ENCODE data around the gene RANBP17.
"Not testable (repeated sequence)": the region's sequence is repeated elsewhere in the genome, so short reads cannot be mapped to it uniquely, and the experiment has no call there.

Gene RANBP17

DNA sequence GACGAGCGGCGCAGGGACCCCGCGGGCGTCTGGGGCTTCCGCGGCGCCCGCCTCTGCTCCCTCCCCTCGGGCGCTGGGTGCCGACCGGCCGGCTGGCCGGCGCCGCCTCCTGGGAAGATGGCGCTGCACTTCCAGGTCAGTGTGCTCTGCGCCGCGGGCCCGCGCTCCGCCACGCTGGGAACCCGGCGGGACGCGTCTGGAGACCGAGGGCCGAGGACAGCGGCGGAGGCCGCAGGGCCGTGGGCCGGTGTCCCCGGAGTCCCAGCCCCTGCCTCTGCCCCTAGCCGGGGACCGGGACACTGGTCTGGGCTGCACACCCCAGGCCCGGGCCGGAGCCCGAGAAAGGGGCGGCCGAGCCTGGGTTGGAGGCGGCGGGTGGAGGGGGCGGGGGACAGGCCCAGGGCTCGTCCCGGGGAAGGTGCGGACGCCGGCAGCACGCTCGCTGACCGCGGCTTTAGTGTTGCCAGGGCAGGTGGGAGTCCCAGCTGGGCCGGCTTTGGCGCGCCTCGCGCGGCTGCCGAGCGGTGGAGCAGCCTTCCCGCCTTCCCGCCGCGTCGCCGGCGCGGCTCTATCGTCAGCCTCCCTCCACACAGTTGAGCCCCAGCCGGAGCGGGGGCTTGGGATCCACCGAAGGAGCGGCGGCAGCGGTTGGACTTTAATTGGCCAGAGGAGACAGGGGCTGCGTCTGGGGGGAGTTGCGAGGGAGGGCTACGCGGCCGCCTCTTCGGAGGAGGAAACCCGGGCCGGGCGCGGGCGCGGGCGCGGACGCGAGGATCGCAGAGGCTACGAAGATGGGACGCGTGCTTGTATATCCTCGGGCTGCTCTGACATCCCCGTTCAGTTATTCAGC is at the start of gene RANBP17:
Gene RANBP17, plus strand, starts transcription at position 102 of the 850 bp plus-strand sequence.
- DNase-seq (ENCODE audit: low read depth) = peak; percentile 37
- H3K4me3 ChIP-seq (ENCODE audit: low read depth, low read length) = peak within 1 kb of the TSS; percentile 63

DNA sequence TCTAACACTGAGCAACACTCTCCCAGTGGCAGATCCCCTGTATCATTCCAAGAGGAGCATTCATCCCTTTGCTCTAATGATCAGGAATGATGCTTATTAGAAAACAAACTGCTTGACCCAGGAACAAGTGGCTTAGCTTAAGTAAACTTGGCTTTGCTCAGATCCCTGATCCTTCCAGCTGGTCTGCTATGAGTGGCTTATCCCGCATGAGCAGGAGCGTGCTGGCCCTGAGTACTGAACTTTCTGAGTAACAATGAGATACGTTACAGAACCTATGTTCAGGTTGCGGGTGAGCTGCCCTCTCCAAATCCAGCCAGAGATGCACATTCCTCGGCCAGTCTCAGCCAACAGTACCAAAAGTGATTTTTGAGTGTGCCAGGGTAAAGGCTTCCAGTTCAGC is 48.6 kb upstream of the RANBP17 start:
- H3K4me3 ChIP-seq (ENCODE audit: low read depth, low read length) = no peak overlapping the region
- no peak for DNase-seq (ENCODE audit: low read depth)

DNA sequence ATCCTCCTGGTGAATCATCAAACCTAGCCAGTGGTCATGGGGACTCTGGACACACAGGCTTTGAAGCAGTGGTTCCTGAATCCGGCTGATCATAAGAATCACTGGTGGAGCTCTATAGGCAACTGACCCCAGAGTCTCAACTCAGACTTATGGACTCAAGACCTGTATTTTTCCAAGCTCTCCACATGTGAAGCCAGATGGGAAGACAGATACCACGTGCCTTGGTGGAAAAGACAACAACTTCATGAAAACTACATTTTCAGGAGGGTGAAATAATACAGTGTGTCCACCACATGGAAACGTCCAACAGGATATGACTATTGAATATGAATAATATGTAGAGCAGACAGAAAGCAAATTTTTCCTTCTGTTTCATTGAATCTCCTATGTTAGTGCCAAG is 44.6 kb upstream of the RANBP17 start:
- no peak overlapping the region for H3K4me3 ChIP-seq (ENCODE audit: low read depth, low read length)
- no peak for DNase-seq (ENCODE audit: low read depth)

DNA sequence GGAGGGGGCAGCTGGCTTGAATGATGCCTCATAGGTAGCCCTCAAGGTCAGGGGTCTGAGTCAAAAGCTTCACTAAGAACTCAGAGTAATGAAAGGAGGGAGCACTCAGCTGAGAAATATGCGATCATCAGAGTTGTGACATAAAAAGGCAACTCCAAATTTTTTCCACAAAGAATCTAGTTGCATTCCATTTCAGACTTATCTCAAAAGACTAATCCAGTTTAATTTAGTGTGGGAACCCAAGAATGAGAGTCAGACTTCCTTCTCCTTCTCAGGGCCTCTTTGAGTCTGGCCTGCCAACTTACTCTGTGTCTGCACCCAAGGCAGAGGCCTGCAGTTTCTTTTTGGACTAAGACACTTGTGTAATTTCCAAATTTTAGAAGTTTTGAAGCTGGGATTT is 43.6 kb upstream of the RANBP17 start:
- peak; percentile 1 for DNase-seq (ENCODE audit: low read depth)
- no peak overlapping the region for H3K4me3 ChIP-seq (ENCODE audit: low read depth, low read length)

DNA sequence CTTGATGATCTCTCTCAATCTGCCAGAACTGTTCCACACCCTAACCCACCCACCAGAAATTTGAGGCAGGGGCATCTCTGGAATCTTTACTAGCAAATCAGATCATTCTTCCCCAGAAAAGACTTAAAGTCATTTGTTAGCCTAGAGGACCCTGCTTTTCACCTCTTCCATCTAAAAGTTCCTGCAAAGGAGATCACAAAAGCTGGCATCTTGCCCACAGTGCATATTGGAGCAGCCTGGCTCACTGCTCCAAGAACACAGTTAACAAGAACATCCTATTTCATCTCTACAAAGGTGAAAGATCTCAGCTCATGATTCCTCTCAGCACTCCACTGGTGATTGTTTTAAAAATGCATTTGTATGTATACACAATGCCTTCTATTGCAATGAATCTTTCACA is 42.0 kb upstream of the RANBP17 start:
- no peak overlapping the region for H3K4me3 ChIP-seq (ENCODE audit: low read depth, low read length)
- DNase-seq (ENCODE audit: low read depth) = no peak

DNA sequence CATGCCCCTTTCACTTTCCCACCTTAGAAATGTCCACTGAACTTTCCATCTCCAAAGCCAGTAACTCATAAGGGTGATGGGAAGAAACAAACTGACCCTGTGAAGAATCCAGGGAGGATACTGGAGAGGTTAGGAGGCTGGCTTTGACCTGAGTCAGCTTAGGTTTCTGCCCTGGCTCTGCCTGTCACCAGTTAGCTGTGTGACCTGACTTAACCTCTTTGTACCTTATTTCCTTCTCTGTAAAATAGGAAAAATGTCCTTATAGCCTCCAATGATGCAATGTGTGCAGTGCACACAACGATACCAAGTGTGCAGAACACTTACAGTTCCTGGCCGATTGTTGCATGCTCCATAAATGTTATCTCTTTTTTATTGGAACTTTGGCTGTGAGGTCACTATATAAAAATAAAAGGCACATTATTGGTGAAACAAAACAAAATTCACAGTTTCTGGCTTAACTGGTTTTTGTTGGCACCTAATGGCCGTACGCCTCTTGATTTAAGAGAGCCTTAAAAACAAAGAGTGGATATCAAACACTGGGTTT is 40.5 kb upstream of the RANBP17 start:
- H3K4me3 ChIP-seq (ENCODE audit: low read depth, low read length) = no peak overlapping the region
- no peak for DNase-seq (ENCODE audit: low read depth)

DNA sequence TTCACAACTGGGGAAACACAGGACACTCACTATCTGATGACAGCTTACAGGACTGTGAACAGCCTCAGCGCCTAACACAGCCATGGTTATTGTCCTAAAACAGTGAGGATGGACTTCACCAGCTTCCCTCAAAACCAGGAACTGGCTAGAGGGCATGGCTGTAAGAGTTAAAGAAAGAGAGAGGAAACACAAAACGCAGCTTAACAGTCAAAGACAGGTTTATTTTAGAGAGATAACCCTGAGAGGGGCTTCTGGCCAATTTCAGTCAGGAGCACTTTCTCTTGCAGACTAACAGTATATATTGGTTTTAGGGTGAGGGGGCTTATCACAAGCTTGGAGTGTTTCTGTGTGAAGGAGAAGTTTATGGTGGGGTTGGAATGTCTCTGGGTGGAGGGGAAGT is 35.7 kb upstream of the RANBP17 start:
- DNase-seq (ENCODE audit: low read depth) = no peak
- no peak overlapping the region for H3K4me3 ChIP-seq (ENCODE audit: low read depth, low read length)

DNA sequence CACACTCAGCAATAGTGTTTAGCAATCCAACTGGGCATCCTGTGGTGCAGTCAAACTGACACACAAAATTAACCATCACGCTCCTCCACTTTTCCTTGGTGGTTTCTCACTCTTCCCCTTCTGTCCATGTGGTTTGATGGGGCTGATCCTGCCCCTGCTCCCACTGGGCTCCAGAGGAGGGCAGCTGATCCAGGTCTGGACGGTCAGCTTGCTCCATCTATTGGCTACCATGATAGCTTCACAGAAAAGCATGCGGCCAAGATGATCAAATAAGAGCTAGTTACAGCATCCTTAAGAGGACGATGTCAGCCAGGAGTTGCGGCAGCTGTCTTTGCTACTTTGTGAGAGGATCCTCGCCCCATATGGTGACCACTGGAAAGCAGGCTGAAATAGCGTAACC is 29.6 kb upstream of the RANBP17 start:
- no peak overlapping the region for H3K4me3 ChIP-seq (ENCODE audit: low read depth, low read length)
- no peak for DNase-seq (ENCODE audit: low read depth)

DNA sequence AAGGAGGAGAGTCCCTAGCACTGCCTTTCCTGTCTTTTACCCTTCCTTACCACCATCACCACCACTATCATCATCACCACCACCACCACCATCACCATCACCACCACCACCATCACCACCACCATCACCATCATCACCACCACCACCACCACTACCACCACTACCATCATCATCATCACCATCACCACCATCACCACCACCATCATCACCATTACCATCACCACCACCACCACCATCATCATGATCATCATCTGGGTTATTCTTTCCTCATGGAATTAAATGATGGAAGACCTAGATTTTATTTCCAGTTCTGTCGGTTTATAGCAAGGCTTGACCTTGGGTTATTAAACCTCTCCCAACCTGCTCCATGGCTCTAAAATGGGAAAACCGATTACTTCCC is 27.8 kb upstream of the RANBP17 start:
- DNase-seq (ENCODE audit: low read depth); H3K4me3 ChIP-seq (ENCODE audit: low read depth, low read length): not testable (repeated sequence)

DNA sequence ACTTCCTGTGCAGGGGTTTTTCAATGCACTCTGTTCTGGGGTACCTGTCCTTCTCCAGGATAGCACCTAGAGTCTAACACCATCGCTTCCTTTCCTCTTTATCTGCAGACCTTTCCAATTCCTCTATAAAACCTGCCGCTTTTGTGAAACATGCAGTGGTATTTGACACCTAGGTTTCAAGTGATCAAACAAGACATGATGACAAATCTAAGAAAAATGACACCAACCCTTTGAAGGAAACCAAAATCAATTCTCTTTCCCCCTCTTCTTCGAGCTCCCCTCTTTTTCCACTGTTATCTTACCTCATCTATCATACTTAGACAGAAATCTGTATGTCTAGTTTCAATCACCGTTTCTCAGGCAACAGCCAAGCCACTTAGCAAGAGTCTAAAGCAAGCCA is 25.6 kb upstream of the RANBP17 start:
- no peak for DNase-seq (ENCODE audit: low read depth)
- no peak overlapping the region for H3K4me3 ChIP-seq (ENCODE audit: low read depth, low read length)

DNA sequence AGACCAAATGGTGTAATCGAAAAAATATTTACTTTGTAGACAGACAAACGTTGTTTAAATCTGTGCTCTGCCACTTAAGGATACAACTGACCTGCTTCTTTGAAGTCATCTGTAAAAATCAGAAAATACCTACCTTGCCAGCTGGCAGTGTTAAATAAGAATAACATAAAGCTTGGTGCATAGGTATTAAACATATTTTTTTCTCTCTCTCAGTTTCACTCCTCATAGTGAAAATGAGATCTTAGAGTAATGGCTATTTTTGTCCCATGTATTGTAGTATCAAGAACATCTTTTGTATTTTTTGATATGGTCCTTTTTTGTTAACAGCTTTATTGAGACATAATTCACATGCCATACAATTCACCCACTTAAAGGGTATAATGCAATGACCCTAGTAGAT is 17.9 kb upstream of the RANBP17 start:
- no peak for DNase-seq (ENCODE audit: low read depth)
- no peak overlapping the region for H3K4me3 ChIP-seq (ENCODE audit: low read depth, low read length)

DNA sequence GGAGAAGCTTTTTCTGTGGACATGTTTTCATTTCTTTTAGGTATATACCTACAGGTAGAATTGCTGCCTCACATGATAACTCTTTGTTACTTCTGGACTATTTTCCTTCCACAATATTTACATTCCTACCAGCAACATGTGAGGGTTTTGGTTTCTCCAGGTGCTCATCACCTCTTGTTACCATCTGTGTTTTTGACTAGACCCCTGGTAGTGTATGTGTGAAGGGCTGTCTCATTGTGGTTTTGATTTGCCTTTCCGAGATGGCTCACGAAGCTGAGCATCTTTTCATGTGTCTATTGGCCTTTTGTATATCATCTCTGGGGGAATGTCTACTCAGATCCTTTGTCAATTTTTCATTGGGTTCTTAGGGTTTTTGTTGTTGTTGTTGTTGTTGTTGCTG is 17.2 kb upstream of the RANBP17 start:
- H3K4me3 ChIP-seq (ENCODE audit: low read depth, low read length) = no peak overlapping the region
- no peak for DNase-seq (ENCODE audit: low read depth)

DNA sequence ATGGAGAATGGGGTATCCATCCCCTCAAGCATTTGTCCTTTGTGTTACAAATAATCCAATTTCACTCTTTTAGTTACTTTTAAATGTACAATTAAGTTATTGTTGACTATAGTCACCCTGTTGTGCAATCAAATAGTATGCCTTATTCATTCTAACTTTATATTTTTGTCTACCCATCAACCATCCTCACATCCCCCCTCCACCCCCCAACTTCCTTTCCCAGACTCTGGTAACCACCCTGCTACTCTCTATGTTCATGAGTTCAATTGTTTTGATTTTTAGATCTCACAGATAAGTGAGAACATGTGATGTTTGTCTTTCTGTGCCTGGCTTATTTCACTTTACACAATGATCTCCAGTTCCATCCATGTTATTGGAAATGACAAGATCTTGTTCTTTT is 15.4 kb upstream of the RANBP17 start:
- H3K4me3 ChIP-seq (ENCODE audit: low read depth, low read length) = no peak overlapping the region
- no peak for DNase-seq (ENCODE audit: low read depth)

DNA sequence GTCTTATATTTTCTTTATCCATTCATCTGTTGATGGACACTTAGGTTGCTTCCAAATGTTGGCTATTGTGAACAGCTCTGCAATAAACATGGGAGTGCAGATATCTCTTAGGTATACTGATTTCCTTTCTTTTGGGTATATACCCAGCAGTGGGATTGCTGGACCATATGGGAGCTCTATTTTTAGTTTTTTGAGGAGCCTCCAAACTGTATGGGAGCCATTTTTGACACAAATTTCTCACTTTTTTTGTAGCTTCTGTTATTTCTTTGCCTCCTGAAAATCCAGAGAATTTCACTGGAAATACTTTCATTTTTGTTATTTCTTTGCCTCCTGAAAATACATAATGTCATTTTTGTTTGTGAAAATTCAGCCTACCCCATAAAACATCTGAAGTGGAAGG is 15.0 kb upstream of the RANBP17 start:
- no peak overlapping the region for H3K4me3 ChIP-seq (ENCODE audit: low read depth, low read length)
- DNase-seq (ENCODE audit: low read depth) = no peak

DNA sequence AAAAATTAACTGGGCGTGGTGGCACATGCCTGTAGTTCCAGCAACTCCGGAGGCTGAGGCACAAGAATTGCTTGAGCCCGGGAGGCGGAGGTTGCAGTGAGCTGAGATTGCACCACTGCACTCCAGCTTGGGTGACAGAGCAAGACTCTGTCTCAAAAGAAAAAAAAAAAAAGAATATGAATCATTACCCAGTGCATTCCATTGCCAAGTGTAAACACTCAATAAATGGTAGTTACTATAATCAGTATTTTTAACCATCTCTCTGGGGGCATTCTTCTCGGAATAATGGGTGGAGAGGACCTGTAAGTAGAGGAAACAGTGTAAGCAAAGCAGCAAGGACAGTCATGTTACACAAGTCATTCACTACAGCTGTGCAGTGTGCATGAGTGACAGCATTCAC is 13.8 kb upstream of the RANBP17 start:
- H3K4me3 ChIP-seq (ENCODE audit: low read depth, low read length) = no peak overlapping the region

DNA sequence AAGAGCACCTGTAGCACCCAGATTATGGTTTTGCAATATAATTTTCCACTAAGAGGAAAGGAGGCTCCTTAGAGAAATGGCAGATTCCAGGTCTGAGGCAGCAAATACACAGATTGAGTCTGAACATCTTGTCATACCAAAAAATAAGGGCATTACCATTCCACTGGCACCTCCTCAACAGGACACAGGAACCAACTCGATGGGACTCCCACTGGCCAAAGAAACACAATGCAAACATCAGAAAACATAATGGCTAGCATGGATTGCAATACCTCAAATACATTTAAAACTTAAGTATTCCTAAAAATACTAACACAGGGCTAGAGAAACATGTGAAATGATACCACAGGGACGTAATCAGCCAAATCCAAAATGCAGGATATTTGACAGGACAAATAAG is 12.4 kb upstream of the RANBP17 start:
- no peak overlapping the region for H3K4me3 ChIP-seq (ENCODE audit: low read depth, low read length)
- no peak for DNase-seq (ENCODE audit: low read depth)

More for the DNA sequence above, 13.8 kb upstream of the RANBP17 start:
- DNase-seq (ENCODE audit: low read depth) = no peak

DNA sequence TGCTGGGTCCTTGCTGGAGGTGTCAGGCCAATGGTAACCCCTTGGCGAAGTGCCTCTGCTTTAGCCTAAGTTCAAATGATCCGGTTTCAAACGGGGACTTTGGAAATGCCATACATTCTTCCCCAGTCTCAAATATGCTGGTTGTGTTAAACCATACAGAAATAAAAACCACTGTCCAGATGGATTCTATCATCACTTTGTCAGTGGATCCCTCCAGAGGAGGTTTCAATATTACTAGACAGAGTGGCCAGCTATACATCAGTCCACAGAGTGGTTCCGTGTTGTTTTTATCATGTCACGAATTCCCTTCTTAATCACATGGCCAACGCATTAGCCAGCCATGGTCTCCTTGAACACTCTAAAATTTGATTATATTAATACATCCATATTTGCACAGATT is 7.3 kb upstream of the RANBP17 start:
- H3K4me3 ChIP-seq (ENCODE audit: low read depth, low read length) = no peak overlapping the region
- DNase-seq (ENCODE audit: low read depth) = no peak

DNA sequence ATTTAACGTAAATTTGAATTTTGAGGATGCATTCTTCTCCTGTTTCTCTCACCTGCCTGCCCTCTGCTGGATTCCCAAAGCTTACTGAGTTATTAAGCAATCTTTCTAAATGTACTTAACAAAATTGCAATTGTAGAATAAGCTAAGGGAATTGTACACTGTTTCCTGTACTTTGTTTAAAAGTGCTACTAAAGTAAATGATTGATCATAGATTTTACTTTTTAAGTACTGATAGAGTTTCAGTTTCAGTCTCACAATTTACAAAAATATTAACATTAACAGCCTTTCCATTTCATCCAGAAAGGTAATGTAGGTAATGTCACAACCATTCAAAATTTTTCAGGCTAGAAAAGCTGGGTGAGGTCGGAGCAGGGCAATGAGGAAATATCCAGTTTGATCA is 4.8 kb upstream of the RANBP17 start:
- no peak overlapping the region for H3K4me3 ChIP-seq (ENCODE audit: low read depth, low read length)
- no peak for DNase-seq (ENCODE audit: low read depth)

DNA sequence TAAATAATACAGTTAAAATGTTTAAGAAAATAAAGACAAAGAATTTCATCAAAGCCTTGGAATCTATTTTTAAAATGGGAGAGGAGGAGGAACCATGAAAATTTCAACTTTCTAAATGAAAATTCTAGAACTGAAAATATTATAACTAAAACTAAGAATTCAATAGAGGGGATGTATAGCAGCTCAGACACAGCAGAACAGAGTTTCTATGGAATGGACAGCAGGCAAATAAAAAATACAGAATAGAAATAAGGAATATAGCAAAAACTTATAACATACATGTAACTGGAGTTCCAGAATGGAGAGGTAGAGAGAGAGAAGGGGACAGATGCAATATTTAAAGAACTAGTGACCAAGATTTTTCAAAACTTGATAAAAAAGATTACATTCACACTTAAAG is 1.4 kb upstream of the RANBP17 start:
- no peak for DNase-seq (ENCODE audit: low read depth)

DNA sequence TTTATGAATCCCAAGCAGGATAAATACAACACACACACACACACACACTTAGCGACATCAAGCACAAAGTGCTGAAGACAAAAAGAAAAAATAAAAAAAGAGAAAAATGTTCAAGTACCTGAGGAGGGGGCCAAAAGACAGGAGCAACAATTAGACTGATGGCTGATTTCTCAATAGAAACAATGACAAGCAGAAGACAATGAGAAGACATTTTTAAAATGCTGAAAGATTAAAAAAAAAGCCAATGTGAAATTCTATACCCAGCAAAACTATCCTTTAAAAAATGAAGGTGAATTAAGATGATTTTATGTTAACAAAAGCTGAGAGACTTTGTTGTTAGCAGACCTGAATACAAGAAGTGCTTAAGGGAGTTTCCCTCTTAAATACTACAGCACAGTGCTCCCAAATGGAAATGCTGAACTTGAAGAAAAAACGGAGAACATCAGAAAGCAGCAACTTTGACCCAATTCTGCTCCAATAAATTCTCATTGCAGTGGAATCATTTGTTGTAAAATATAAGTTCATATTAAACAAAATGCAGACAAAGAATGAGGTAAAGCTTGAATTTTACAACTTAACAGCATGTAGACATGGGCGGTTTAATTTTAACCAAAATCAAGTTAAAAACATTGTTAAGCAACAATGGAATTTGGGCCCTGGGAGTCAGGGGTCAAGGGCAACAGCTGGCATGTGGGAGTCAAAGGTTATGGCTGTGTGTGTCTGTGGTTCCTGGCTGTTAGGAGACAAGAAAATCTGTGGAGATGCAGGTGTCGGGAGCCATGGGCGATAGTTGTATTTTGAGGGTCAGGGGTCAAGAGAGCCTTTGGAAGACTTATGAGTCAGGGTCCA is 776 bp upstream of the RANBP17 start:
- DNase-seq (ENCODE audit: low read depth) = no peak
- no peak overlapping the region for H3K4me3 ChIP-seq (ENCODE audit: low read depth, low read length)

More for the DNA sequence above, 1.4 kb upstream of the RANBP17 start:
- no peak overlapping the region for H3K4me3 ChIP-seq (ENCODE audit: low read depth, low read length)

DNA sequence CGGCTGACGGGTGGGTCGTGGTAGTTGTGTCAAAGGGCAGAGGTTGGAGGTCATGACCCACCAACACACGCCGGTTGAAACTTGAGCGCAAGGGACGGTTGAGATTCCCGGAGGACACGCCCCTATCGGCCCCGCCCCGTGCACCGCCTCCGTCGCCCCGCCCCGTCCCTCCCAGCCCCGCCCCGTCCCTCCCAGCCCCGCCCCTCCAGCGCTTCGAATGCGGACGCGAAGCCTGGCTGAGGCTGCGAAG is 226 bp upstream of the RANBP17 start:
- H3K4me3 ChIP-seq (ENCODE audit: low read depth, low read length) = peak overlapping the region; percentile 63
- DNase-seq (ENCODE audit: low read depth) = no peak

Data from skeletal muscle cell (primary cell).